K562 (cell line): ENCODE measurements around the gene PHYKPL. TPM values are rescaled to one million over a fixed set of nuclear protein-coding genes. Genes with fewer than 3 reads are reported as not detected.

Experiments used
- ETS2 ChIP-seq: IDR thresholded peaks from 2 replicates; pipeline ENCODE4 v1.6.1; 2016; ENCODE audit warnings: borderline replicate concordance, missing genetic modification characterization, mild to moderate bottlenecking, moderate library complexity, missing compliant biosample characterization; ENCODE audit not compliant: poor library complexity, severe bottlenecking
- NFIX ChIP-seq: fragments of 250-450 bp; sonication (Bioruptor Pico); IDR thresholded peaks from 2 replicates; pipeline ENCODE4 v1.4.0; 2020; ENCODE audit warnings: low read depth, mild to moderate bottlenecking, moderate library complexity
- PML ChIP-seq: IDR thresholded peaks from 2 replicates; pipeline ENCODE4 v1.6.1; 2012; ENCODE audit warnings: low read length, inconsistent platforms
- polyA plus RNA-seq, 8 experiments: library from polyadenylated mRNA; depleted of rRNA in 4 of 8; stranded (reverse) in 5 of 8; unstranded in 3 of 8; fragments of >200 nt; fragmentation: Nextera tagmentation in 2 of 8; fragmentation: Illumina TruSeq in 1 of 8; extraction: Ambion mirVana in 2 of 8; extraction: Trizol in 1 of 8; gene quantifications; 2 replicates each; pipeline versions ENCODE4 v1.2.1 to v1.2.3, GENCODE V29; 2011 to 2014; ENCODE audit warnings: inconsistent platforms in 1 of 8, missing spikeins in 1 of 8
- total RNA-seq, 7 experiments: library from RNA; depleted of rRNA in 6 of 7; stranded (reverse); fragments of >200 nt in 6 of 7; fragmentation: Illumina TruSeq in 2 of 7; extraction: Trizol in 2 of 7; gene quantifications; 2 replicates each; pipeline versions ENCODE4 v1.2.1 to v1.2.3, GENCODE V29; 2011 to 2021; ENCODE audit warnings: low replicate concordance in 1 of 7
- TF ChIP-seq, protein P1 (sequence below): sonication (generic); formaldehyde crosslinking; IDR thresholded peaks from 2 replicates; pipeline ENCODE4 v1.8.1; 2023; ENCODE audit warnings: missing genetic modification reagents, mild to moderate bottlenecking, borderline replicate concordance
- TF ChIP-seq, protein P2 (sequence below): fragments of 450-650 bp; IDR thresholded peaks from 2 replicates; pipeline ENCODE4 v1.6.1; 2018; ENCODE audit not compliant: partially characterized antibody
- TF ChIP-seq, protein P3 (sequence below), 3 experiments: IDR thresholded peaks in 2 of 3; conservative IDR thresholded peaks in 1 of 3; 2 replicates each; pipeline ENCODE4 v1.5.1; 2011 to 2012; ENCODE audit warnings: low read length in 3 of 3, mild to moderate bottlenecking in 3 of 3, control low read depth in 2 of 3, improper control_type of control experiment in 1 of 3, inconsistent platforms in 1 of 3, low read depth in 1 of 3, mixed read lengths in 1 of 3, moderate library complexity in 1 of 3; ENCODE audit not compliant: insufficient read depth in 2 of 3

PHYKPL gene
- total and polyA plus RNA-seq, 9 of the 15 experiments (the other 6 are each of a cell fraction or from before 2014, with no cell fraction given): 4.7 to 34.7 (median 18.6) TPM

DNA sequence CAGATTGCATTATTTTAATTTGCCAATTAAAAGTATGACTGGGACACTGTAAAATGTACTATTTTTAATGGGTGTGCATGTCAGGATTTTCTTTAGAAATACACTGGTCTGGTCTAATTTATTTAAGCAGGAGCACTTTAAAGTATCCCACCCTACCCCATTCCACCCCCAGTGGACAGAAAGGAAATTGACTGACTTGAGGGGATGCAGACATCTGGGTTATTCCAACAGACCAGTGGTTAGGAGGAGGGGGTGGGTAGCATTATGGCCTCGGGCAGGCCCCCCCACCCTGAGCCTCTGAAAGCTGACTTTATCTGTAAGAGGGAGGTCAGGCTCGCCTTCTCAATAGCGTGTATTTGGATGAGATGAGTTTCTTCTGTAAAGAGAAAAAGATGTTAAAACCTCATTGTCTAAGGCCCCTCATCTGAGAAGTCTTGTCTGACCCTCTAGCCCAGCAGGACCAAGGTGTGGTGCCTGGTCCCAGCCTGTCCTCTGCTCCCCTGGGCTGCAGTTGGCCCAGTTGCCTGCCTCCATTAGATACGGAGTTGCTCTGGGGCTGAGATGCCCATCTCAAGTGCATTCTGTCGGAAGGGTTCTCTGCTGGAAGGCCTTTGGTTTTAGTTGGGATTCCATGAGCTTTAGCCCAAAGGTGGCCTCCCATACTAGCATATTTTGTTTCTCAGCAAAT, 23.9 kb downstream of the PHYKPL start (continued):
- TF ChIP-seq, protein P1, sequence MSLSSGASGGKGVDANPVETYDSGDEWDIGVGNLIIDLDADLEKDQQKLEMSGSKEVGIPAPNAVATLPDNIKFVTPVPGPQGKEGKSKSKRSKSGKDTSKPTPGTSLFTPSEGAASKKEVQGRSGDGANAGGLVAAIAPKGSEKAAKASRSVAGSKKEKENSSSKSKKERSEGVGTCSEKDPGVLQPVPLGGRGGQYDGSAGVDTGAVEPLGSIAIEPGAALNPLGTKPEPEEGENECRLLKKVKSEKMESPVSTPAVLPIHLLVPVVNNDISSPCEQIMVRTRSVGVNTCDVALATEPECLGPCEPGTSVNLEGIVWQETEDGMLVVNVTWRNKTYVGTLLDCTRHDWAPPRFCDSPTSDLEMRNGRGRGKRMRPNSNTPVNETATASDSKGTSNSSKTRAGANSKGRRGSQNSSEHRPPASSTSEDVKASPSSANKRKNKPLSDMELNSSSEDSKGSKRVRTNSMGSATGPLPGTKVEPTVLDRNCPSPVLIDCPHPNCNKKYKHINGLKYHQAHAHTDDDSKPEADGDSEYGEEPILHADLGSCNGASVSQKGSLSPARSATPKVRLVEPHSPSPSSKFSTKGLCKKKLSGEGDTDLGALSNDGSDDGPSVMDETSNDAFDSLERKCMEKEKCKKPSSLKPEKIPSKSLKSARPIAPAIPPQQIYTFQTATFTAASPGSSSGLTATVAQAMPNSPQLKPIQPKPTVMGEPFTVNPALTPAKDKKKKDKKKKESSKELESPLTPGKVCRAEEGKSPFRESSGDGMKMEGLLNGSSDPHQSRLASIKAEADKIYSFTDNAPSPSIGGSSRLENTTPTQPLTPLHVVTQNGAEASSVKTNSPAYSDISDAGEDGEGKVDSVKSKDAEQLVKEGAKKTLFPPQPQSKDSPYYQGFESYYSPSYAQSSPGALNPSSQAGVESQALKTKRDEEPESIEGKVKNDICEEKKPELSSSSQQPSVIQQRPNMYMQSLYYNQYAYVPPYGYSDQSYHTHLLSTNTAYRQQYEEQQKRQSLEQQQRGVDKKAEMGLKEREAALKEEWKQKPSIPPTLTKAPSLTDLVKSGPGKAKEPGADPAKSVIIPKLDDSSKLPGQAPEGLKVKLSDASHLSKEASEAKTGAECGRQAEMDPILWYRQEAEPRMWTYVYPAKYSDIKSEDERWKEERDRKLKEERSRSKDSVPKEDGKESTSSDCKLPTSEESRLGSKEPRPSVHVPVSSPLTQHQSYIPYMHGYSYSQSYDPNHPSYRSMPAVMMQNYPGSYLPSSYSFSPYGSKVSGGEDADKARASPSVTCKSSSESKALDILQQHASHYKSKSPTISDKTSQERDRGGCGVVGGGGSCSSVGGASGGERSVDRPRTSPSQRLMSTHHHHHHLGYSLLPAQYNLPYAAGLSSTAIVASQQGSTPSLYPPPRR: no peak
- no peak for TF ChIP-seq ETS2
- TF ChIP-seq PML: 0 out of 2 replicates have a peak, but pooled peaks have one; percentile 10
- TF ChIP-seq NFIX (CRISPR knock-in tag): no peak
- TF ChIP-seq, protein P2, sequence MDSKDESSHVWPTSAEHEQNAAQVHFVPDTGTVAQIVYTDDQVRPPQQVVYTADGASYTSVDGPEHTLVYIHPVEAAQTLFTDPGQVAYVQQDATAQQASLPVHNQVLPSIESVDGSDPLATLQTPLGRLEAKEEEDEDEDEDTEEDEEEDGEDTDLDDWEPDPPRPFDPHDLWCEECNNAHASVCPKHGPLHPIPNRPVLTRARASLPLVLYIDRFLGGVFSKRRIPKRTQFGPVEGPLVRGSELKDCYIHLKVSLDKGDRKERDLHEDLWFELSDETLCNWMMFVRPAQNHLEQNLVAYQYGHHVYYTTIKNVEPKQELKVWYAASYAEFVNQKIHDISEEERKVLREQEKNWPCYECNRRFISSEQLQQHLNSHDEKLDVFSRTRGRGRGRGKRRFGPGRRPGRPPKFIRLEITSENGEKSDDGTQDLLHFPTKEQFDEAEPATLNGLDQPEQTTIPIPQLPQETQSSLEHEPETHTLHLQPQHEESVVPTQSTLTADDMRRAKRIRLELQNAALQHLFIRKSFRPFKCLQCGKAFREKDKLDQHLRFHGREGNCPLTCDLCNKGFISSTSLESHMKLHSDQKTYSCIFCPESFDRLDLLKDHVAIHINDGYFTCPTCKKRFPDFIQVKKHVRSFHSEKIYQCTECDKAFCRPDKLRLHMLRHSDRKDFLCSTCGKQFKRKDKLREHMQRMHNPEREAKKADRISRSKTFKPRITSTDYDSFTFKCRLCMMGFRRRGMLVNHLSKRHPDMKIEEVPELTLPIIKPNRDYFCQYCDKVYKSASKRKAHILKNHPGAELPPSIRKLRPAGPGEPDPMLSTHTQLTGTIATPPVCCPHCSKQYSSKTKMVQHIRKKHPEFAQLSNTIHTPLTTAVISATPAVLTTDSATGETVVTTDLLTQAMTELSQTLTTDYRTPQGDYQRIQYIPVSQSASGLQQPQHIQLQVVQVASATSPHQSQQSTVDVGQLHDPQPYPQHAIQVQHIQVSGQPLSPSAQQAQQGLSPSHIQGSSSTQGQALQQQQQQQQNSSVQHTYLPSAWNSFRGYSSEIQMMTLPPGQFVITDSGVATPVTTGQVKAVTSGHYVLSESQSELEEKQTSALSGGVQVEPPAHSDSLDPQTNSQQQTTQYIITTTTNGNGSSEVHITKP: peak; percentile 31
- TF ChIP-seq, protein P3, sequence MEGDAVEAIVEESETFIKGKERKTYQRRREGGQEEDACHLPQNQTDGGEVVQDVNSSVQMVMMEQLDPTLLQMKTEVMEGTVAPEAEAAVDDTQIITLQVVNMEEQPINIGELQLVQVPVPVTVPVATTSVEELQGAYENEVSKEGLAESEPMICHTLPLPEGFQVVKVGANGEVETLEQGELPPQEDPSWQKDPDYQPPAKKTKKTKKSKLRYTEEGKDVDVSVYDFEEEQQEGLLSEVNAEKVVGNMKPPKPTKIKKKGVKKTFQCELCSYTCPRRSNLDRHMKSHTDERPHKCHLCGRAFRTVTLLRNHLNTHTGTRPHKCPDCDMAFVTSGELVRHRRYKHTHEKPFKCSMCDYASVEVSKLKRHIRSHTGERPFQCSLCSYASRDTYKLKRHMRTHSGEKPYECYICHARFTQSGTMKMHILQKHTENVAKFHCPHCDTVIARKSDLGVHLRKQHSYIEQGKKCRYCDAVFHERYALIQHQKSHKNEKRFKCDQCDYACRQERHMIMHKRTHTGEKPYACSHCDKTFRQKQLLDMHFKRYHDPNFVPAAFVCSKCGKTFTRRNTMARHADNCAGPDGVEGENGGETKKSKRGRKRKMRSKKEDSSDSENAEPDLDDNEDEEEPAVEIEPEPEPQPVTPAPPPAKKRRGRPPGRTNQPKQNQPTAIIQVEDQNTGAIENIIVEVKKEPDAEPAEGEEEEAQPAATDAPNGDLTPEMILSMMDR (IDR thresholded peaks at IDR 0.05 in 2 of 3, conservative IDR thresholded peaks at IDR 0.05 in 1 of 3; ENCODE audit: insufficient read depth in 2 of 3, low read depth in 1 of 3, low read length in 3 of 3): peak; percentile 30 to 36 (median 36); a peak in 5 of 6 replicates
